CD4-positive, alpha-beta memory T cell (primary cell): Measurements from ENCODE around the gene FAT1. TPM values are rescaled to one million over a fixed set of nuclear protein-coding genes. Genes with fewer than 3 reads are reported as not detected.

Experiments used
- CTCF ChIA-PET: fragments of 350-600 bp; sonication (Branson Sonifier 250); formaldehyde crosslinking; loops from one replicate; lab custom pipeline; 2021; ENCODE audit warnings: inconsistent platforms; ENCODE audit not compliant: partially characterized antibody; lab: Charles Lee
- POLR2A ChIA-PET: fragments of 350-600 bp; sonication (Branson Sonifier 250); formaldehyde crosslinking; loops from one replicate; lab custom pipeline; 2021; ENCODE audit not compliant: partially characterized antibody; lab: Charles Lee
- DNase-seq, 5 donors: peaks; one replicate each; pipeline versions ENCODE4 v3.0.0 to v3.0.0-alpha.2; 2020 to 2022; ENCODE audit warnings: mixed read lengths in 1 of 5
- H3K27ac ChIP-seq: one replicate; pipeline ENCODE4 v1.7.0; 2013; ENCODE audit warnings: low read depth, low read length
- H3K27me3 ChIP-seq: 2 replicates; pipeline ENCODE4 v1.7.0; 2013; ENCODE audit warnings: mild to moderate bottlenecking, low read length, moderate library complexity; ENCODE audit not compliant: insufficient read depth
- H3K36me3 ChIP-seq: 2 replicates; pipeline ENCODE4 v1.7.0; 2013; ENCODE audit warnings: mild to moderate bottlenecking, low read length, moderate library complexity; ENCODE audit not compliant: insufficient read depth
- H3K4me1 ChIP-seq: 2 replicates; pipeline ENCODE4 v1.7.0; 2013; ENCODE audit warnings: mild to moderate bottlenecking, low read length, moderate library complexity; ENCODE audit not compliant: insufficient read depth
- H3K4me3 ChIP-seq, 2 donors: one replicate each; pipeline ENCODE4 v1.7.0; 2013; ENCODE audit warnings: low read length in 2 of 2, mild to moderate bottlenecking in 1 of 2
- H3K9me3 ChIP-seq, 2 donors: one replicate each; pipeline ENCODE4 v1.7.0; 2013; ENCODE audit warnings: low read length in 2 of 2, control low read depth in 1 of 2; ENCODE audit not compliant: control insufficient read depth in 1 of 2
- H3K27ac Mint-ChIP-seq, 7 donors: one replicate each; pipeline ENCODE4 v1.8.0; 2020 to 2021; ENCODE audit warnings: mixed read lengths in 7 of 7, mild to moderate bottlenecking in 6 of 7, inconsistent platforms in 3 of 7, moderate library complexity in 3 of 7
- H3K27me3 Mint-ChIP-seq, 2 donors: one replicate each; pipeline ENCODE4 v1.8.0; 2020 to 2021; ENCODE audit warnings: mixed read lengths in 2 of 2
- H3K36me3 Mint-ChIP-seq, 2 donors: one replicate each; pipeline ENCODE4 v1.8.0; 2020 to 2021; ENCODE audit warnings: mixed read lengths in 2 of 2, inconsistent platforms in 1 of 2, mild to moderate bottlenecking in 1 of 2
- H3K4me1 Mint-ChIP-seq, 4 donors: one replicate each; pipeline ENCODE4 v1.8.0; 2020 to 2021; ENCODE audit warnings: mixed read lengths in 4 of 4, mild to moderate bottlenecking in 1 of 4
- H3K4me3 Mint-ChIP-seq, 8 donors: one replicate each; pipeline ENCODE4 v1.8.0; 2020 to 2021; ENCODE audit warnings: mixed read lengths in 8 of 8, mild to moderate bottlenecking in 7 of 8, moderate library complexity in 6 of 8, inconsistent platforms in 3 of 8
- H3K9me3 Mint-ChIP-seq, 8 donors: one replicate each; pipeline ENCODE4 v1.8.0; 2020 to 2021; ENCODE audit warnings: mixed read lengths in 8 of 8, mild to moderate bottlenecking in 5 of 8, inconsistent platforms in 3 of 8, moderate library complexity in 1 of 8
- intact Hi-C: fragments of 100-400 bp; cut with micrococcal nuclease; formaldehyde crosslinking; loops from one replicate; pipeline ENCODE4 v1.15.1; 2023
- polyA plus RNA-seq, 2 donors: library from polyadenylated mRNA; unstranded; fragments of 300-500 nt; fragmentation: Illumina TruSeq; gene quantifications; one replicate each; pipeline ENCODE4 v1.2.3, GENCODE V29; 2021
- total RNA-seq, 2 experiments: library from RNA; stranded (reverse); gene quantifications; one replicate each; pipeline ENCODE4 v1.2.3, GENCODE V29; 2021

The FAT1 gene, protein sequence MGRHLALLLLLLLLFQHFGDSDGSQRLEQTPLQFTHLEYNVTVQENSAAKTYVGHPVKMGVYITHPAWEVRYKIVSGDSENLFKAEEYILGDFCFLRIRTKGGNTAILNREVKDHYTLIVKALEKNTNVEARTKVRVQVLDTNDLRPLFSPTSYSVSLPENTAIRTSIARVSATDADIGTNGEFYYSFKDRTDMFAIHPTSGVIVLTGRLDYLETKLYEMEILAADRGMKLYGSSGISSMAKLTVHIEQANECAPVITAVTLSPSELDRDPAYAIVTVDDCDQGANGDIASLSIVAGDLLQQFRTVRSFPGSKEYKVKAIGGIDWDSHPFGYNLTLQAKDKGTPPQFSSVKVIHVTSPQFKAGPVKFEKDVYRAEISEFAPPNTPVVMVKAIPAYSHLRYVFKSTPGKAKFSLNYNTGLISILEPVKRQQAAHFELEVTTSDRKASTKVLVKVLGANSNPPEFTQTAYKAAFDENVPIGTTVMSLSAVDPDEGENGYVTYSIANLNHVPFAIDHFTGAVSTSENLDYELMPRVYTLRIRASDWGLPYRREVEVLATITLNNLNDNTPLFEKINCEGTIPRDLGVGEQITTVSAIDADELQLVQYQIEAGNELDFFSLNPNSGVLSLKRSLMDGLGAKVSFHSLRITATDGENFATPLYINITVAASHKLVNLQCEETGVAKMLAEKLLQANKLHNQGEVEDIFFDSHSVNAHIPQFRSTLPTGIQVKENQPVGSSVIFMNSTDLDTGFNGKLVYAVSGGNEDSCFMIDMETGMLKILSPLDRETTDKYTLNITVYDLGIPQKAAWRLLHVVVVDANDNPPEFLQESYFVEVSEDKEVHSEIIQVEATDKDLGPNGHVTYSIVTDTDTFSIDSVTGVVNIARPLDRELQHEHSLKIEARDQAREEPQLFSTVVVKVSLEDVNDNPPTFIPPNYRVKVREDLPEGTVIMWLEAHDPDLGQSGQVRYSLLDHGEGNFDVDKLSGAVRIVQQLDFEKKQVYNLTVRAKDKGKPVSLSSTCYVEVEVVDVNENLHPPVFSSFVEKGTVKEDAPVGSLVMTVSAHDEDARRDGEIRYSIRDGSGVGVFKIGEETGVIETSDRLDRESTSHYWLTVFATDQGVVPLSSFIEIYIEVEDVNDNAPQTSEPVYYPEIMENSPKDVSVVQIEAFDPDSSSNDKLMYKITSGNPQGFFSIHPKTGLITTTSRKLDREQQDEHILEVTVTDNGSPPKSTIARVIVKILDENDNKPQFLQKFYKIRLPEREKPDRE (N-terminal part only)
- not detected for total RNA-seq
- not detected for polyA plus RNA-seq

DNA sequence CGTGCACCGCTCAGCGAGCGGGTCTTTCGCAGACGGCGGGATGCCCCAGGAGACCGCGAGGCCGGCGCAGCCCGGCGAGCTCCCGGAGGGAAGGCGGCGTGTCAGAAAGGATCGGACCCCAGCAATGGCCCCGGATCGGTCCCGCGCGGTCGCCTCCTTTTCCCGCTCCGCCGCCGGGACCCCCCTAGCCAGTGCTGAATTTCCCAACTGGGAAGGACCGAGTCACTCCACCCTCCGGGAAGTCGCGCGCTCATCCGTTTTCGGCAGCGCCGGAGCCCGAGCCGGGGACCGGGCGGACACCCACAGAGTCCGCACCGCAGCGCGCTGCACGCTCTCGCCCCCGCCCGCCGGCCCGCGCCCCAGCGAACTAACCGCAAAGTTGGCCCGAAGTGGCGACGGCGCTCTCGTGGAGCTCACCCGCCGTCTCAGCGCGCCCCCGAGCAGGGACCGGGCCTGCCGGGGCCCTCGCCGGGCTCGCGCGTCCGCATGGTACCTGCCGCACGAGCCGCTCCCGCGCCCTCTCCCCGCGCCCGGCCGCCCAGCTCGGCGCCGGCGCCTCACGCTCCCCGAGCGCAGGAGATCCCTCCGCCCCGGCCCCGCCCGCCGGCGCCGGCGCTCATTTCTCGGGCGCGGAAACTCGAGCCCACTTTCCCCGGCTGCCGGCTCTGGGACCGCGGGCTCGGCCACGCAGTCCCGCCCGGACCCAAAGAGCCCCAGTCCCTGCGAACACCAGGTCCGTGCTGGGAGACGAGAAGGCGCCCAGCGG is at the start of gene FAT1:
TSS of gene FAT1 (minus strand) at position 565 of the 766 bp plus-strand sequence. CDS start 14,029 bp downstream, outside the sequence.
- Histone ChIP-seq H3K36me3 (no peaks in the 10 kb centered on the region), H3K4me3 (no peak within 1 kb of the TSS), H3K9me3 (no peaks in the 10 kb centered on the region), H3K4me1 (no peaks in the 10 kb centered on the region), H3K27ac (no peak within 1 kb of the TSS), H3K27me3 (peaks cover 3% of the 10 kb centered on the region)
- no peak for DNase-seq
- H3K4me1 Mint-ChIP-seq, result peaks cover 9 to 25% (median 17%) of the 10 kb centered on the region in 4 donors
- H3K36me3 Mint-ChIP-seq, result peaks cover 1 to 4% of the 10 kb centered on the region in 2 donors
- ChIA-PET CTCF (no interaction called here), POLR2A (no interaction called here)
- H3K27me3 Mint-ChIP-seq, result peaks cover 37 to 38% of the 10 kb centered on the region in 2 donors
- intact Hi-C loops, result no loop called here
- peaks cover 0 to 18% (median 8%) of the 10 kb centered on the region in 8 donors for H3K9me3 Mint-ChIP-seq
- peak within 1 kb of the TSS in 7 of 8 donors; percentile 21 to 73 (median 48) for H3K4me3 Mint-ChIP-seq
- H3K27ac Mint-ChIP-seq, result no peak within 1 kb of the TSS

GRCh38 chr4:186772936-186773487 is 49.4 kb upstream of the FAT1 start:
- no peaks in the 10 kb centered on the region for H3K27me3 Mint-ChIP-seq
- Histone ChIP-seq H3K27ac (no peak overlapping the region), H3K9me3 (no peaks in the 10 kb centered on the region), H3K4me3 (no peak overlapping the region), H3K36me3 (no peaks in the 10 kb centered on the region), H3K4me1 (no peaks in the 10 kb centered on the region), H3K27me3 (no peaks in the 10 kb centered on the region)
- no peak overlapping the region for H3K4me3 Mint-ChIP-seq
- no peaks in the 10 kb centered on the region for H3K36me3 Mint-ChIP-seq
- peaks cover 0 to 10% (median 4%) of the 10 kb centered on the region in 8 donors for H3K9me3 Mint-ChIP-seq
- DNase-seq, result no peak
- no peak overlapping the region for H3K27ac Mint-ChIP-seq
- H3K4me1 Mint-ChIP-seq, result no peaks in the 10 kb centered on the region
- ChIA-PET POLR2A (no interaction called here), CTCF (no interaction called here)
- intact Hi-C loops, result no loop called here

DNA sequence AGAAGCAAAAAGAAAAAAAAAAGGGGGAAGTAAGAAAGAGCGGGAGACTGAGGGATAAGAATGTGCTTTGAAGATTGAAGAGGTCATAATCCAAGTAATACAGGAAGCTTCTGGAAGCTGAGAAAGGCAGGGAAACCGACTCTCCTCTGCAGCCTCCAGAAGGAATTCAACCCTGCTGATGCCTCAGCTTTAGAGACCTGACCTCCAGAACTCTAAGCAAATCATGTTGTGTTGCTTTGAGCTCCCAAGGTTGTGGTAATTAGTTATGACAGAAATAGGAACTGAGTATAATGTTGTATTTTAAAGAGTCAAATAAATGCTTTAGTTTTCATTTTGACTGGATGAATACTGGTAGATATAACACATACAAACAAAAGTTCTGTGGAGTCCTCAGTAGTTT is 48.0 kb upstream of the FAT1 start:
- ChIA-PET CTCF (no interaction called here), POLR2A (no interaction called here)
- Histone ChIP-seq H3K27ac (no peak overlapping the region), H3K4me1 (no peaks in the 10 kb centered on the region), H3K4me3 (no peak overlapping the region), H3K27me3 (no peaks in the 10 kb centered on the region), H3K9me3 (no peaks in the 10 kb centered on the region), H3K36me3 (no peaks in the 10 kb centered on the region)
- Mint-ChIP-seq H3K4me1 (no peaks in the 10 kb centered on the region), H3K4me3 (no peak overlapping the region), H3K27ac (no peak overlapping the region), H3K9me3 (peaks cover 0 to 14% (median 8%) of the 10 kb centered on the region in 8 donors), H3K36me3 (no peaks in the 10 kb centered on the region), H3K27me3 (no peaks in the 10 kb centered on the region)
- no peak for DNase-seq
- intact Hi-C loops, result no loop called here

DNA sequence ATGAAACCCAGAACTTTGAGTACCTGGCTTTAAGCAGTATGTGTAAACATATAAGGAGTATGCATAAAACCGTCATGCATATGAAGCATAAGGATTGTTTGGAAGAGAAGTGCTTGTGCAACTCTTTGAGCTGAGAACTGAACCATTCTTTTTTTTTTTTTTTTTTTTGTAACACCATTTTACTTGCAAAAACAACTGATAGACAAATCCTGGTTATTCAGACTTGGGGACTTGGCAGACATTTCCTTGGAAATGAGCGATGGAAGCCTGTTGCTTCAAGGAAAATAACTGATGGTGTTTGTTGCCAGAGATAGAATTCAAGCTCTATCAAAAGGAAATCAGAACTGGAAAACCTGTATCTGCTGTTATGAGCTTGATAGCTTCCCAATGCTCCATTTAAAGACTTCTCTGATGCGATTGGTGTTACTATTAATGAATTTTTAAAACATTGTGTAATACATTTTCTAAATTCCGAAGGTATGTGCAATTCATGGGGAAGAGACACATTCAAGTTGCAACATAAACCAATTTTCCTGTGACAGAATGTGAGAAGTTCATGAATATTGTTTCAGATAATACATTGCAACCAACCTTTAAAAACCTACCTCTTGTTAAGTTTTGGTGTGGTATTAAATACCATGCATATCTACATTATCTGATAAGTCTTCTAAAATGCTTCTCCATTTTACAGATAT is 47.0 kb upstream of the FAT1 start:
- POLR2A ChIA-PET, result no interaction called here
- no peak for DNase-seq
- Histone ChIP-seq H3K27ac (no peak overlapping the region), H3K4me1 (no peaks in the 10 kb centered on the region), H3K4me3 (no peak overlapping the region), H3K27me3 (no peaks in the 10 kb centered on the region), H3K9me3 (no peaks in the 10 kb centered on the region), H3K36me3 (no peaks in the 10 kb centered on the region)
- Mint-ChIP-seq H3K36me3 (no peaks in the 10 kb centered on the region), H3K27me3 (no peaks in the 10 kb centered on the region), H3K27ac (no peak overlapping the region), H3K4me3 (no peak overlapping the region), H3K4me1 (no peaks in the 10 kb centered on the region), H3K9me3 (peaks cover 0 to 14% (median 7%) of the 10 kb centered on the region in 8 donors)
- intact Hi-C loops, result no loop called here
- CTCF ChIA-PET, result no interaction called here

DNA sequence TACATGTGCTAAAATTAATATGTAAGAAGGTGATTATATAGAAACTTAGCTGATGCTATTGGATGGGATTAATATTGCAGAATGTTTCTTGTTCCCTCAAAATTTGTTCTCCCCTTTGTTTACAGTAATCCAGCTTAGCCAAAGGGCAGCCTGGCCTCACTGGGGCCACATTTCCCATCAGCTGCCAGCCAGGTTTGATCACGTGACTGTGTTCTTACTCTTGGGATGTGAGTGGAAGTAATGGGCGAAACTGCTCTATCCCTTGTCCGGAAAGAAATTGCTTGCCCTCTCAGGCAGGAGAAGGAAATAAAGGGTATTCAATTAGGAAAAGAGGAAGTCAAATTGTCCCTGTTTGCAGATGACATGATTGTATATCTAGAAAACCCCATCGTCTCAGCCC is 44.1 kb upstream of the FAT1 start:
- no peaks in the 10 kb centered on the region for H3K4me1 Mint-ChIP-seq
- H3K27ac Mint-ChIP-seq, result no peak overlapping the region
- POLR2A ChIA-PET, result no interaction called here
- Histone ChIP-seq H3K4me1 (no peaks in the 10 kb centered on the region), H3K36me3 (no peaks in the 10 kb centered on the region), H3K27ac (no peak overlapping the region), H3K9me3 (no peaks in the 10 kb centered on the region), H3K27me3 (no peaks in the 10 kb centered on the region), H3K4me3 (no peak overlapping the region)
- H3K36me3 Mint-ChIP-seq, result no peaks in the 10 kb centered on the region
- CTCF ChIA-PET, result no interaction called here
- H3K4me3 Mint-ChIP-seq, result no peak overlapping the region
- peaks cover 0 to 14% (median 6%) of the 10 kb centered on the region in 8 donors for H3K9me3 Mint-ChIP-seq
- intact Hi-C loops, result no loop called here
- DNase-seq, result no peak
- no peaks in the 10 kb centered on the region for H3K27me3 Mint-ChIP-seq
